ENCODE results near the gene XK.
"Not testable (repeated sequence)": the region's sequence is repeated elsewhere in the genome, so short reads cannot be mapped to it uniquely, and the experiment has no call there.

XK gene

GRCh38 chrX:37646254-37646653 lies 39.3 kb upstream of the XK start:
- TF ChIP-seq, protein P1, sequence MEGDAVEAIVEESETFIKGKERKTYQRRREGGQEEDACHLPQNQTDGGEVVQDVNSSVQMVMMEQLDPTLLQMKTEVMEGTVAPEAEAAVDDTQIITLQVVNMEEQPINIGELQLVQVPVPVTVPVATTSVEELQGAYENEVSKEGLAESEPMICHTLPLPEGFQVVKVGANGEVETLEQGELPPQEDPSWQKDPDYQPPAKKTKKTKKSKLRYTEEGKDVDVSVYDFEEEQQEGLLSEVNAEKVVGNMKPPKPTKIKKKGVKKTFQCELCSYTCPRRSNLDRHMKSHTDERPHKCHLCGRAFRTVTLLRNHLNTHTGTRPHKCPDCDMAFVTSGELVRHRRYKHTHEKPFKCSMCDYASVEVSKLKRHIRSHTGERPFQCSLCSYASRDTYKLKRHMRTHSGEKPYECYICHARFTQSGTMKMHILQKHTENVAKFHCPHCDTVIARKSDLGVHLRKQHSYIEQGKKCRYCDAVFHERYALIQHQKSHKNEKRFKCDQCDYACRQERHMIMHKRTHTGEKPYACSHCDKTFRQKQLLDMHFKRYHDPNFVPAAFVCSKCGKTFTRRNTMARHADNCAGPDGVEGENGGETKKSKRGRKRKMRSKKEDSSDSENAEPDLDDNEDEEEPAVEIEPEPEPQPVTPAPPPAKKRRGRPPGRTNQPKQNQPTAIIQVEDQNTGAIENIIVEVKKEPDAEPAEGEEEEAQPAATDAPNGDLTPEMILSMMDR (IDR thresholded peaks at IDR 0.05; ENCODE audit: insufficient read depth, low read length, missing control alignments) = no peak
- DNase-seq (ENCODE audit: low read depth, low spot score) = no peak
- no peak overlapping the region for H3K4me3 ChIP-seq (ENCODE audit: low read depth, low read length)
- ChIA-PET POLR2A (no interaction called here), CTCF (no interaction called here)

GRCh38 chrX:37650879-37651278 lies 34.7 kb upstream of the XK start:
- DNase-seq (ENCODE audit: low read depth, low spot score); H3K4me3 ChIP-seq (ENCODE audit: low read depth, low read length); POLR2A ChIA-PET; CTCF ChIA-PET: not testable (repeated sequence)

GRCh38 chrX:37651921-37652452 lies 33.6 kb upstream of the XK start:
- TF ChIP-seq, protein P1 (IDR thresholded peaks at IDR 0.05; ENCODE audit: insufficient read depth, low read length, missing control alignments) = no peak
- no peak overlapping the region for H3K4me3 ChIP-seq (ENCODE audit: low read depth, low read length)
- no peak for DNase-seq (ENCODE audit: low read depth, low spot score)
- POLR2A ChIA-PET = no interaction called here
- CTCF ChIA-PET = no interaction called here

DNA sequence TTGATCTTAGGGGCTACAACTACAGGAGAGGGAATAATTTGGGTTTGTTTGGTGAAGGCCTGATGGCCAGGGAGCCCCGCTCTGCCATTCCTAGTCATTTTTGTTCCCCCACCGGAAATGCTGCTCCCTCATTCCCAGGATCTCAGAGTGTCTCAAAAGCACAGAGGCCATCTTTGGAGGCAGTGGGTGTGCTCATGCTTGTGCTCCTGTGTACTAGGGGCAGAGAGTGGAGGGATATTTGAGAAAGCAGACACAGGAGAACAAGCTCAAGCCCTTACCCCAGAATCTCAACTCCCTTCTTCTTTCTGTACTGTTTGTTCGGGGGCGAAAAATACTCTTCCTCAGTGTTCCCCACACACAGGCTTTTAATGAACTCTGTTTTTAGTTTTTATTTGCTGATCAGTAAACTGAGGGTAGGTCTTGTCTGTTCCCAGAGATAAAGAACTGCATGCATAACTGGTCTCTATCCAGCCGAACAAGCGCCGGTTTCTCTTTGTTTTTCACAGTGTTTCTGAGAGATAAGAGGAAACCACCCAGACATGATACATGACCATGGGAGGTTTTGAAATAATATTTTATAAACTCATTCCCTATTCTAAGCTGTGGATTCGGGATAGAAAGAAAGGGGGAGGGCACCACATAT lies 32.9 kb upstream of the XK start:
- H3K4me3 ChIP-seq (ENCODE audit: low read depth, low read length) = no peak overlapping the region
- CTCF ChIA-PET = no interaction called here
- POLR2A ChIA-PET = no interaction called here
- TF ChIP-seq, protein P1 (IDR thresholded peaks at IDR 0.05; ENCODE audit: insufficient read depth, low read length, missing control alignments) = no peak
- no peak for DNase-seq (ENCODE audit: low read depth, low spot score)

DNA sequence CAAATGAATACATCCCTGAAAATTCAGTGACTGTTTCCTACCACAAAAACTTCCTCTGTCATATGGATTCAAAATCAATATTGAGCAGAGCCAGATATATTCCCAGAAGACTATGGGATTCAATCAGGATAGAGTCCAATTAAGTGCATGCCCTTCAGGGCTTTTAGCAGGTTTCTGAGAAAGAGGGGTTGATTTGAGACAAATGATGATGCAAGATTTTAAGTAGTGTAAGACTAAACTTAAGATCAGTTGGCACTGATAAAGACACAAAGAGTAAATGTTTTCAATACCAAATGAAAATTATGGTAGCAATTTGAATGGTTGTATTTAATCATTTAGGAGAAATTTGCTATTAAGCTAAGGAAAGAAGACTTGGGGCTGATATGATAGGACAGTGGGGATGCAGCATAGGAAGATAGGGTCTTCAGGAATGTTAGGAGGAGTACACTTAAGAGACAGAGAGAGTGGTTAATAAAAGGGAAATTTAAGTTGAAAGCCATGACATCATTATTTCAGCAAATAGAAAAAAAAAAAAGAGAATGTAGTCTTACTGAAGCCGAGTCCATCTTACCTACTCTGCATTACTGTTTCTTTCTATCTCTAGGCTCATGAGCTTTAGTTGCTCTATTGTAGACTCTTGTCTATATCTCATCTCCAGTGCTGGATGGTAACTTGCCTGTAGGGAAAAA lies 32.0 kb upstream of the XK start:
- CTCF ChIA-PET = no interaction called here

DNA sequence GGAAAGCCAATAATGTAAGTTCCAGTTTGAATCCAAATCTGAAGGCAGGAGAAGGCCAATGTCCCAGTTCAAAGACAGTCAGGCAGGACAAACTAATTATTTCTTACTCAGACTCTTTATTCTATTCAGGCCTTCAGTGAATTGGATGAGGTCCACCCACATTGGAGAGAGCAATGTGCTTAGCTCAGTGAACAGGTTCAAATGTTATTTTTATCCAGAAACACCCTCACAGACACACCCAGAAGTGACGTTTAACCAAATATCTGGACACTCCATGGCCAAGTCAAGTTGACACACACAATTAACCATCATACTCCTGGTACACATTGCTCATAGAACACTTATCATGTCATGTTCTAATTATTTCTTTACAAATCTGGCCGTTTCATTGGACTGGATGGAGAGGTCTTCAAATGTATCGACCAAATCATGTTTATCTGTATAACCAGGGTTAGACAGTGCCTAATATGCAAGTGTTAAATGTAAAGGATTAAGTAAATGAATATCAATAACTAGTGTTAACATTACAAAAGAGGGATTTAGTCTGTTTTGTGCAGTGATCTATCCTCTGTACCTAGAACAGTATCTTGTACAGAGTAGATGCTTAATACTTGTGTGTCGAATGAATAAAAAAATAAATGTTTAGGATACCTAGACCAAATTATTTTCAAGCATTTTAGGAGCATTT lies 27.1 kb upstream of the XK start:
- no peak overlapping the region for H3K4me3 ChIP-seq (ENCODE audit: low read depth, low read length)
- POLR2A ChIA-PET = no interaction called here
- CTCF ChIA-PET = no interaction called here
- TF ChIP-seq, protein P1 (IDR thresholded peaks at IDR 0.05; ENCODE audit: insufficient read depth, low read length, missing control alignments) = no peak
- DNase-seq (ENCODE audit: low read depth, low spot score) = no peak

More for the DNA sequence above, 32.0 kb upstream of the XK start:
- no peak for DNase-seq (ENCODE audit: low read depth, low spot score)
- TF ChIP-seq, protein P1 (IDR thresholded peaks at IDR 0.05; ENCODE audit: insufficient read depth, low read length, missing control alignments) = no peak
- POLR2A ChIA-PET = no interaction called here
- no peak overlapping the region for H3K4me3 ChIP-seq (ENCODE audit: low read depth, low read length)
